Stimulated activated CD4-positive, alpha-beta T cell treated with anti-CD3 and anti-CD28 coated beads, Interleukin-4, amount 100 ng/mL, for 1 hour (primary cell): Measurements from ENCODE around the gene GH1.

Experiments
- DNase-seq: peaks from one replicate; pipeline ENCODE4 v3.0.0-alpha.2; 2020

The GH1 gene

GRCh38 chr17:63944736-63945499 is 26.3 kb upstream of the GH1 start:
- no peak for DNase-seq

- DNase-seq: no peak
Measured at GRCh38 chr17:63943745-63944144, 25.1 kb upstream of the GH1 start.

GRCh38 chr17:63942309-63942985 is 23.8 kb upstream of the GH1 start:
- DNase-seq: no peak

- DNase-seq: no peak
Measured at GRCh38 chr17:63941751-63942150, 23.1 kb upstream of the GH1 start.

- DNase-seq: no peak
Measured at GRCh38 chr17:63941162-63941561, 22.5 kb upstream of the GH1 start.

GRCh38 chr17:63940584-63940983 is 21.9 kb upstream of the GH1 start:
- DNase-seq: no peak

- no peak for DNase-seq
Measured at GRCh38 chr17:63939884-63940283, 21.2 kb upstream of the GH1 start.

- DNase-seq: no peak
Measured at GRCh38 chr17:63939401-63939800, 20.8 kb upstream of the GH1 start.

GRCh38 chr17:63937920-63938319 is 19.3 kb upstream of the GH1 start:
- DNase-seq: no peak

- DNase-seq: no peak
Measured at GRCh38 chr17:63937319-63937718, 18.7 kb upstream of the GH1 start.

GRCh38 chr17:63934183-63935112 is 15.8 kb upstream of the GH1 start:
- DNase-seq: no peak

- no peak for DNase-seq
Measured at GRCh38 chr17:63933598-63933997, 15.0 kb upstream of the GH1 start.

- DNase-seq: no peak
Measured at GRCh38 chr17:63932721-63933120, 14.1 kb upstream of the GH1 start.

- DNase-seq: peak; percentile 41
Measured at GRCh38 chr17:63931981-63932561, 13.4 kb upstream of the GH1 start, which contains the start of gene CD79B. TSS of gene CD79B (minus strand) at chr17:63932331. CDS start at chr17:63932261, 70 bp downstream.

- DNase-seq: peak; percentile 59
Measured at GRCh38 chr17:63930951-63931575, 12.4 kb upstream of the GH1 start.

- DNase-seq: no peak
Measured at GRCh38 chr17:63929860-63930766, 11.5 kb upstream of the GH1 start.

- DNase-seq: no peak
Measured at GRCh38 chr17:63928966-63929695, 10.5 kb upstream of the GH1 start.

GRCh38 chr17:63928172-63928666 is 9.6 kb upstream of the GH1 start:
- DNase-seq: no peak

- DNase-seq: no peak
Measured at GRCh38 chr17:63927464-63928171, 9.0 kb upstream of the GH1 start.

GRCh38 chr17:63926164-63926563 is 7.5 kb upstream of the GH1 start:
- no peak for DNase-seq
